SU-DHL-6 (cell line): Measurements from ENCODE around the gene HORMAD2.

Experiments used
- H2AFZ ChIP-seq: fragments of 200-600 bp; sonication (generic); 2 replicates; pipeline ENCODE4 v1.6.1; 2014; ENCODE audit warnings: low read depth, mild to moderate bottlenecking, moderate library complexity, mixed read lengths, antibody characterized with exemption, low read length; ENCODE audit not compliant: severe bottlenecking
- H3F3A ChIP-seq: fragments of 200-600 bp; shearing (Covaris generic); 2 replicates; pipeline ENCODE4 v1.6.0; 2016; ENCODE audit warnings: antibody characterized with exemption, mild to moderate bottlenecking; ENCODE audit not compliant: insufficient read depth
- H3K27ac ChIP-seq: fragments of 200-600 bp; sonication (generic); 2 replicates; pipeline ENCODE4 v1.5.1; 2016; ENCODE audit warnings: low read depth, mild to moderate bottlenecking, low read length, moderate library complexity, mixed read lengths
- H3K27me3 ChIP-seq: fragments of 200-600 bp; sonication (generic), shearing (Covaris generic); 2 replicates; pipeline ENCODE4 v1.6.0; 2014; ENCODE audit warnings: mild to moderate bottlenecking, low read length
- H3K36me3 ChIP-seq: fragments of 200-600 bp; sonication (generic); 2 replicates; pipeline ENCODE4 v1.6.1; 2014; ENCODE audit warnings: mild to moderate bottlenecking, low read length, mixed read lengths
- H3K4me2 ChIP-seq: fragments of 300-600, 200-600 bp; shearing (Covaris generic), sonication (generic); 2 replicates; pipeline ENCODE4 v1.6.0; 2014; ENCODE audit warnings: low read length, low read depth, mild to moderate bottlenecking; ENCODE audit not compliant: poor library complexity, severe bottlenecking
- H3K4me3 ChIP-seq: fragments of 200-600 bp; sonication (generic); 2 replicates; pipeline ENCODE4 v1.5.1; 2014; ENCODE audit warnings: antibody characterized with exemption, low read length, mild to moderate bottlenecking, mixed read lengths; ENCODE audit not compliant: insufficient read depth, poor library complexity, severe bottlenecking
- H3K79me2 ChIP-seq: fragments of 200-600 bp; sonication (generic); 2 replicates; pipeline ENCODE4 v1.6.1; 2014; ENCODE audit warnings: mild to moderate bottlenecking, low read length, moderate library complexity; ENCODE audit not compliant: insufficient read depth
- H3K9ac ChIP-seq: fragments of 200-600 bp; sonication (generic); 2 replicates; pipeline ENCODE4 v1.7.0; 2014; ENCODE audit warnings: mild to moderate bottlenecking, low read length
- H3K9me2 ChIP-seq: fragments of 200-600 bp; sonication (generic); replicated peaks from 2 replicates; pipeline ENCODE4 v1.6.1; 2014; ENCODE audit warnings: low read length; ENCODE audit not compliant: insufficient read depth
- H3K9me3 ChIP-seq: fragments of 200-600 bp; sonication (generic); 2 replicates; pipeline ENCODE4 v1.6.1; 2014; ENCODE audit warnings: low read length, mixed read lengths; ENCODE audit not compliant: insufficient read depth
- H4K20me1 ChIP-seq: fragments of 200-600 bp; sonication (generic); 2 replicates; pipeline ENCODE4 v1.6.1; 2014; ENCODE audit warnings: low read depth, mild to moderate bottlenecking, antibody characterized with exemption, low read length, moderate library complexity, mixed read lengths
- CTCF ChIP-seq: fragments of 200-600 bp; sonication (generic); IDR thresholded peaks from one replicate; pipeline ENCODE4 v1.5.1; 2017; ENCODE audit warnings: antibody characterized with exemption, mild to moderate bottlenecking, low read length, moderate library complexity; ENCODE audit not compliant: insufficient read depth, poor library complexity, severe bottlenecking
- EZH2phosphoT487 ChIP-seq: fragments of 200-600 bp; sonication (generic), shearing (Covaris generic); conservative IDR thresholded peaks from 2 replicates; pipeline ENCODE4 v1.6.1; 2018; ENCODE audit warnings: mild to moderate bottlenecking, antibody characterized with exemption, low read length, moderate library complexity, mixed read lengths

HORMAD2 gene

GRCh38 chr22:30118291-30118690 lies 38.0 kb downstream of the HORMAD2 start:
- no peak overlapping the region for H3K9ac ChIP-seq
- H3K9me3 ChIP-seq, result no peaks in the 10 kb centered on the region
- no peaks in the 10 kb centered on the region for H3K36me3 ChIP-seq
- no peaks in the 10 kb centered on the region for H3K27me3 ChIP-seq
- TF ChIP-seq CTCF, result no peak
- TF ChIP-seq EZH2phosphoT487, result no peak
- H3K79me2 ChIP-seq, result no peaks in the 10 kb centered on the region
- no peak overlapping the region for H3K4me2 ChIP-seq
- no peak overlapping the region for H3K27ac ChIP-seq
- H3K4me3 ChIP-seq, result no peak overlapping the region
- no peaks in the 10 kb centered on the region for H4K20me1 ChIP-seq
- no peak overlapping the region for H2AFZ ChIP-seq
- no peaks in the 10 kb centered on the region for H3K9me2 ChIP-seq
- no peaks in the 10 kb centered on the region for H3F3A ChIP-seq

GRCh38 chr22:30121960-30122359 lies 41.7 kb downstream of the HORMAD2 start:
- Histone ChIP-seq H4K20me1 (no peaks in the 10 kb centered on the region), H3K4me3 (no peak overlapping the region), H3K9me3 (no peaks in the 10 kb centered on the region), H3K79me2 (no peaks in the 10 kb centered on the region), H3K4me2 (no peak overlapping the region), H3K9me2 (no peaks in the 10 kb centered on the region), H3K36me3 (no peaks in the 10 kb centered on the region), H3K27me3 (no peaks in the 10 kb centered on the region), H3F3A (no peaks in the 10 kb centered on the region), H2AFZ (no peak overlapping the region), H3K9ac (no peak overlapping the region), H3K27ac (no peak overlapping the region)
- no peak for TF ChIP-seq CTCF
- no peak for TF ChIP-seq EZH2phosphoT487

- Histone ChIP-seq H3K9me3 (no peaks in the 10 kb centered on the region), H3K27ac (no peak overlapping the region), H3K36me3 (no peaks in the 10 kb centered on the region), H3K9ac (no peak overlapping the region), H3K9me2 (no peaks in the 10 kb centered on the region), H3K27me3 (no peaks in the 10 kb centered on the region), H3K4me2 (no peak overlapping the region), H3F3A (no peaks in the 10 kb centered on the region), H3K79me2 (no peaks in the 10 kb centered on the region), H3K4me3 (no peak overlapping the region), H4K20me1 (no peaks in the 10 kb centered on the region), H2AFZ (no peak overlapping the region)
- TF ChIP-seq CTCF, result no peak
- no peak for TF ChIP-seq EZH2phosphoT487
Observed at GRCh38 chr22:30123463-30123862, 43.2 kb downstream of the HORMAD2 start.

- H3K9me2 ChIP-seq, result no peaks in the 10 kb centered on the region
- H2AFZ ChIP-seq, result no peak overlapping the region
- H3K9me3 ChIP-seq, result no peaks in the 10 kb centered on the region
- H3K4me3 ChIP-seq, result no peak overlapping the region
- TF ChIP-seq EZH2phosphoT487, result no peak
- TF ChIP-seq CTCF, result no peak
- H3K27ac ChIP-seq, result no peak overlapping the region
- H3K79me2 ChIP-seq, result no peaks in the 10 kb centered on the region
- no peaks in the 10 kb centered on the region for H3K36me3 ChIP-seq
- no peaks in the 10 kb centered on the region for H3K27me3 ChIP-seq
- H4K20me1 ChIP-seq, result no peaks in the 10 kb centered on the region
- H3K9ac ChIP-seq, result no peak overlapping the region
- H3F3A ChIP-seq, result no peaks in the 10 kb centered on the region
- H3K4me2 ChIP-seq, result no peak overlapping the region
Observed at GRCh38 chr22:30127749-30128166, 47.5 kb downstream of the HORMAD2 start.
